Sigmoid colon (tissue), 7 donors: ENCODE results near the gene PREX1. TPM values are rescaled to one million over a fixed set of nuclear protein-coding genes. Genes with fewer than 3 reads are reported as not detected.

ENCODE experiments used
- DNase-seq: peaks from one replicate; pipeline ENCODE4 v3.0.0-alpha.2; 2019
- H3K27ac ChIP-seq, 4 donors: fragments of 200-600 bp; sonication (generic); one replicate each; pipeline ENCODE4 v1.5.1; 2016 to 2019; ENCODE audit warnings: mild to moderate bottlenecking in 1 of 4
- H3K27me3 ChIP-seq, 3 donors: fragments of 200-600 bp; sonication (generic); one replicate each; pipeline ENCODE4 v1.5.1; 2019; ENCODE audit warnings: mild to moderate bottlenecking in 1 of 3
- H3K36me3 ChIP-seq, 4 donors: fragments of 200-600 bp; sonication (generic); one replicate each; pipeline ENCODE4 v1.5.1; 2016 to 2019
- H3K4me1 ChIP-seq, 4 donors: fragments of 200-600 bp; sonication (generic); one replicate each; pipeline ENCODE4 v1.5.1; 2017 to 2019
- H3K4me3 ChIP-seq, 4 donors: fragments of 200-600 bp; sonication (generic); one replicate each; pipeline ENCODE4 v1.5.1; 2017 to 2019; ENCODE audit warnings: mild to moderate bottlenecking in 2 of 4, moderate library complexity in 1 of 4
- H3K9me3 ChIP-seq, 4 donors: fragments of 200-600 bp in 3 of 4; sonication (generic) in 3 of 4; one replicate each; pipeline versions ENCODE4 v1.5.1 to v1.6.1; 2013 to 2019
- CTCF ChIP-seq, 4 experiments: fragments of 450-650 bp in 3 of 4; fragments of 200-600 bp in 1 of 4; IDR thresholded peaks; one replicate each; pipeline ENCODE4 v1.5.1; 2016 to 2019; ENCODE audit warnings: antibody characterized with exemption in 4 of 4, mild to moderate bottlenecking in 3 of 4, moderate library complexity in 2 of 4
- EP300 ChIP-seq, 4 donors: sonication (generic); formaldehyde crosslinking; IDR thresholded peaks; one replicate each; pipeline ENCODE4 v1.6.1; 2017; ENCODE audit warnings: antibody characterized with exemption in 4 of 4
- POLR2A ChIP-seq, 2 donors: fragments of 450-650 bp; IDR thresholded peaks; one replicate each; pipeline ENCODE4 v1.6.1; 2016; ENCODE audit warnings: antibody characterized with exemption in 2 of 2, mild to moderate bottlenecking in 2 of 2, moderate library complexity in 2 of 2
- POLR2AphosphoS5 ChIP-seq, 4 donors: sonication (generic); formaldehyde crosslinking; IDR thresholded peaks; one replicate each; pipeline ENCODE4 v1.6.1; 2017; ENCODE audit warnings: antibody characterized with exemption in 4 of 4
- WGBS, 2 donors: extraction: QIAGEN DNeasy Blood & Tissue Kit; methylation state at CpG; one replicate each; pipeline ENCODE4 v1.1.7; 2013; 5-methylcytosine and 5-hydroxymethylcytosine counted together
- intact Hi-C: fragments of 100-400 bp; cut with DNase I; formaldehyde crosslinking; loops from one replicate; pipeline ENCODE4 v1.15.1; 2023
- polyA plus RNA-seq, 3 donors: library from polyadenylated mRNA; stranded (reverse); fragments of 200-250 nt; gene quantifications; one replicate each; pipeline ENCODE4 v1.2.3, GENCODE V29; 2013
- total RNA-seq, 4 donors: library from RNA; depleted of rRNA; stranded (reverse); fragments of >200 nt; gene quantifications; one replicate each; pipeline ENCODE4 v1.1.0, GENCODE V29; 2016
- donor health status: healthy with polysubstance abuse.
- donor health status: Bipolar disorder and iron deficiency.
- donor health status: healthy.

PREX1 gene
- total and polyA plus RNA-seq, 7 donors = 5.4 to 22.9 (median 15.5) TPM

GRCh38 chr20:48620154-48620506 is 207.7 kb downstream of the PREX1 start:
- Histone ChIP-seq H3K36me3 (no peaks in the 10 kb centered on the region), H3K4me3 (no peak overlapping the region), H3K27me3 (no peaks in the 10 kb centered on the region), H3K27ac (peak overlapping the region; percentile 0 to 65 (median 10)), H3K4me1 (peaks cover 0 to 22% (median 21%) of the 10 kb centered on the region in 4 donors), H3K9me3 (no peaks in the 10 kb centered on the region)
- TF ChIP-seq POLR2AphosphoS5 (IDR thresholded peaks at IDR 0.05) (no peak), EP300 (IDR thresholded peaks at IDR 0.05) (no peak), POLR2A (IDR thresholded peaks at IDR 0.05) (no peak), CTCF (IDR thresholded peaks at IDR 0.05) (no peak)
- intact Hi-C loops = loop anchor here (1.0 to 2.0 kb wide), 2 partner anchors 834 to 895 kb away; no protein-coding TSS in a partner anchor
- 10 to 59% methylated on average over 8 of the region's 8 CpGs for WGBS, 2 donors
- no peak for DNase-seq

DNA sequence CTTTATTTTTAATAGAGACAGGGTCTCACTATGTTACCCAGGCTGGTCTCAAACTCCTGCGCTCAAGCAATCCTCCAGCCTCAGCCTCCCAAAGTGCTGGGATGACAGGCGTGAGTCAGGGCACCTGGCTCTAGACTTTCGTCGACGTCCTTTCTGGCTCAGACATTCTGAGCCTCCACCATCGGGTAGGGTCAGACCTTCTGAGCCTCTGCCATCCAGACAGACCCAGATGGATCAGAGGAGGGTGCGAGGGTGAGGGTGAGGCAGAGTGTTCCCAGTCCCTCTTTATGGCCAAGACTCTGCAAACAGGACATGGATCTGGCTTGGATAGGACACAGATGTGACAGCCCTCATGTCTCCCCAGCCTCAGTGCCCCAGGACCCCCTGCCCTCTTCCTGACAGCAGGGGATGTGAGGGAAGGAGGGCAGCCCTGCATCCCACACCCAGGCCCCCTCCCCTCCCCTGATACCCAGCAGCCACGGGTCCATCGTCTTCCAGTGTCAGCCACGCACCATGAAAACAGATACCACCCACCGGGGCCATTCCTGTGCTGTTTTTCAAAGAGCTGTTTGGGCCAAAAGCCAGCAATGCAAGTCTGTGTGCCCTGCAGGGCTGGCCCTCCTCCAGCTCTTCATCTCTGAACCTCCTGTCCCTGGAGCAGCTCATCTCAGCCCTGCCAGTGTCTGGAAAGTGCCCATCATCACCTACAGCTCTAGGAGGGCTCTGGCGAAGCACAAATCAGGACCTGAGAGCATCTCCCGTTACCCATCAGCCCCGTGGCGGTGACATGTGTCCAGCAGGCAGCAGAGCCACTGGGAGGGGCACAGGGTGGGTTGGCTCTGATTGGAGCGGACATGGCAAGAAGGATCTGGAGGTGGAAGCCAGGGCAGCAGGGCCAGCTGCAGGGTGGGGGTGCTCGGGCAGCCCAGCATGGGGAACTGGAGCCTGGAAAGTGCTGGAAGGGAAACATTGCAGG is 208.4 kb downstream of the PREX1 start:
- 31 to 78% methylated on average over 17 of the region's 17 CpGs for WGBS, 2 donors
- TF ChIP-seq EP300 (IDR thresholded peaks at IDR 0.05) = no peak
- Histone ChIP-seq H3K4me3 (no peak overlapping the region), H3K27ac (peak overlapping the region in 3 of 4 donors; percentile 0 to 65 (median 17)), H3K27me3 (no peaks in the 10 kb centered on the region), H3K36me3 (no peaks in the 10 kb centered on the region), H3K4me1 (peaks cover 0 to 22% (median 21%) of the 10 kb centered on the region in 4 donors), H3K9me3 (no peaks in the 10 kb centered on the region)
- peak; percentile 75 for DNase-seq
- intact Hi-C loops = loop anchor here (1.0 to 2.0 kb wide), 2 partner anchors 833 to 895 kb away; no protein-coding TSS in a partner anchor

GRCh38 chr20:48618631-48619030 is 209.2 kb downstream of the PREX1 start:
- TF ChIP-seq CTCF (IDR thresholded peaks at IDR 0.05) = no peak
- TF ChIP-seq POLR2A (IDR thresholded peaks at IDR 0.05) = no peak
- no peak for TF ChIP-seq POLR2AphosphoS5 (IDR thresholded peaks at IDR 0.05)
- TF ChIP-seq EP300 (IDR thresholded peaks at IDR 0.05) = no peak
- H3K9me3 ChIP-seq = no peaks in the 10 kb centered on the region
- H3K27me3 ChIP-seq = no peaks in the 10 kb centered on the region
- H3K27ac ChIP-seq = no peak overlapping the region
- 77 to 89% methylated on average over 12 of the region's 12 CpGs for WGBS, 2 donors
- peaks cover 0 to 22% (median 21%) of the 10 kb centered on the region in 4 donors for H3K4me1 ChIP-seq
- H3K4me3 ChIP-seq = no peak overlapping the region
- no peak for DNase-seq
- no peaks in the 10 kb centered on the region for H3K36me3 ChIP-seq
- intact Hi-C loops = no loop called here

DNA sequence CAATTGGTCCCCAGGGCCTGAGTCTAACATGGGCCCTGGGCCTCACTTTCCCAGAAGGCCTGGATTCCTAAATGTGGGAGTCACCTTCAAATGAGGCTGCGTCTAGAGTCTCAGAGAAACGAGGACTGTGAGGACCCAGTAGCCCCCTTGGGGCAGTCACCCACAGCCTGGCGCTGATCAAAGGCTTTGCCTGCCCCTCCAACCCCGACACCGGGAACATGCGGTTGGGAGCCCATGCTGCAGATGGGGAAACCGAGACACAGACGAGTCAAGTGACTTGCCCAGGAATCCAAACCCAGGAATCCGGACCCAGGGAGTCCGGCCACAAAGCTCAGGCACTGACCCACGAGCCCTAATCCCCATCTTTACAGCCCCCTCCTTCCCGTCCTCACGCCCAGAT is 209.7 kb downstream of the PREX1 start:
- Histone ChIP-seq H3K27ac (no peak overlapping the region), H3K9me3 (no peaks in the 10 kb centered on the region), H3K4me3 (no peak overlapping the region), H3K4me1 (peaks cover 0 to 22% (median 21%) of the 10 kb centered on the region in 4 donors), H3K27me3 (no peaks in the 10 kb centered on the region), H3K36me3 (no peaks in the 10 kb centered on the region)
- TF ChIP-seq CTCF (IDR thresholded peaks at IDR 0.05) (no peak), POLR2A (IDR thresholded peaks at IDR 0.05) (no peak), EP300 (IDR thresholded peaks at IDR 0.05) (no peak), POLR2AphosphoS5 (IDR thresholded peaks at IDR 0.05) (no peak)
- intact Hi-C loops = no loop called here
- WGBS, 2 donors = 66 to 88% methylated on average over 13 of the region's 13 CpGs
- DNase-seq = no peak

DNA sequence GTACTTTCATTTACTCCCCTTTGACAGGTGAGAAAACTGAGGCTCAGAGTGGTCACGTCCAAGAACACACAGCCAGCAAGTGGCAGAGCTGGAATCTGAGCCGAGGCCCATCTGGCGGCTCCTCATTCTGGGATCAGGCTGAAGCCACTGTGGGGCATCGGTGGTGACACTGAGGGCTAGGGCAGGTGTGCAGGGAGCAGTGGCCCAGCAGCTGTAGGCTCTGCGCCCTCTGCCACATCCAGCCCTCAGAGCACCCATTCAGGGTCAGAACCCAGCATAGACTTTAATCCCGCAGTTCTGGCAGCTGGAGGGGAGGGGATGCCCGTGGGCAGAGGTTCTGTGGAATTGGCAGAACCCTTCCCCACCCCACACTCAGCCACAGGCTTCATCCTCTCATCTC is 210.3 kb downstream of the PREX1 start:
- WGBS, 2 donors = 83 to 91% methylated on average over 7 of the region's 7 CpGs
- H3K36me3 ChIP-seq = no peaks in the 10 kb centered on the region
- intact Hi-C loops = no loop called here
- no peak for TF ChIP-seq POLR2AphosphoS5 (IDR thresholded peaks at IDR 0.05)
- TF ChIP-seq POLR2A (IDR thresholded peaks at IDR 0.05) = no peak
- TF ChIP-seq CTCF (IDR thresholded peaks at IDR 0.05) = no peak
- TF ChIP-seq EP300 (IDR thresholded peaks at IDR 0.05) = no peak
- H3K27ac ChIP-seq = no peak overlapping the region
- peaks cover 0 to 22% (median 21%) of the 10 kb centered on the region in 4 donors for H3K4me1 ChIP-seq
- no peaks in the 10 kb centered on the region for H3K9me3 ChIP-seq
- H3K4me3 ChIP-seq = no peak overlapping the region
- DNase-seq = no peak
- no peaks in the 10 kb centered on the region for H3K27me3 ChIP-seq
